H1 (cell line): ENCODE data around the gene CAST. TPM values are rescaled to one million over a fixed set of nuclear protein-coding genes. Genes with fewer than 3 reads are reported as not detected.

Source experiments
- CTCF ChIA-PET: fragments of 300-600 bp; sonication (Branson Sonifier 250); formaldehyde crosslinking; loops from one replicate; lab custom pipeline; 2021; ENCODE audit not compliant: partially characterized antibody; lab: Charles Lee
- POLR2A ChIA-PET: fragments of 300-600 bp; sonication (Branson Sonifier 250); formaldehyde crosslinking; loops from one replicate; lab custom pipeline; 2021; ENCODE audit warnings: inconsistent platforms; ENCODE audit not compliant: partially characterized antibody; lab: Charles Lee
- DNase-seq, 2 experiments: peaks; one replicate each; pipeline versions ENCODE4 v3.0.0 to v3.0.0-alpha.2; 2010 to 2022; ENCODE audit warnings: low spot score in 2 of 2, low read depth in 1 of 2, mixed read lengths in 1 of 2
- FAIRE-seq: peaks from 2 replicates; lab custom pipeline; 2011; peaks lifted over from hg19 to GRCh38; lab: Jason Lieb, UNC
- H2AFZ ChIP-seq: 2 replicates; pipeline ENCODE4 v1.8.1; 2012; ENCODE audit warnings: low read length, inconsistent platforms
- H2AK5ac ChIP-seq: 2 replicates; pipeline ENCODE4 v1.6.1; 2013; ENCODE audit warnings: low read depth, low read length
- H2BK120ac ChIP-seq: replicated peaks from 2 replicates; pipeline ENCODE3; 2013; ENCODE audit warnings: low read depth, low read length, inconsistent platforms
- H2BK12ac ChIP-seq: 2 replicates; pipeline ENCODE4 v1.6.1; 2013; ENCODE audit warnings: low read depth, low read length
- H2BK15ac ChIP-seq: 2 replicates; pipeline ENCODE4 v1.6.1; 2013; ENCODE audit warnings: low read length
- H2BK20ac ChIP-seq: 2 replicates; pipeline ENCODE4 v1.6.1; 2013; ENCODE audit warnings: low read length
- H2BK5ac ChIP-seq: 2 replicates; pipeline ENCODE4 v1.6.1; 2013; ENCODE audit warnings: low read depth, low read length
- H3K14ac ChIP-seq: 2 replicates; pipeline ENCODE4 v1.6.1; 2013; ENCODE audit warnings: inconsistent platforms; ENCODE audit not compliant: insufficient read length
- H3K18ac ChIP-seq: 2 replicates; pipeline ENCODE4 v1.6.1; 2013; ENCODE audit warnings: low read length; ENCODE audit errors: extremely low read depth
- H3K23ac ChIP-seq: 2 replicates; pipeline ENCODE4 v1.6.1; 2013; ENCODE audit warnings: inconsistent platforms; ENCODE audit not compliant: insufficient read length
- H3K23me2 ChIP-seq: 2 replicates; pipeline ENCODE4 v1.6.1; 2013; ENCODE audit warnings: low read depth, low read length
- H3K27ac ChIP-seq: 2 replicates; pipeline ENCODE4 v1.6.1; 2011; ENCODE audit warnings: low read depth, low read length, inconsistent platforms
- H3K27me3 ChIP-seq, 4 experiments: replicated peaks in 1 of 4; 1 replicate in 1 of 4; 2 replicates in 3 of 4; pipeline versions ENCODE4 v1.6.1 to v1.8.1; 2011 to 2013; ENCODE audit warnings: low read length in 3 of 4, mild to moderate bottlenecking in 3 of 4, inconsistent platforms in 2 of 4, mixed read lengths in 2 of 4, moderate library complexity in 1 of 4; ENCODE audit not compliant: control insufficient read depth in 3 of 4, insufficient read depth in 3 of 4; ENCODE audit errors: extremely low read depth in 1 of 4
- H3K36me3 ChIP-seq, 4 experiments: 2 replicates each; pipeline versions ENCODE4 v1.6.1 to v1.8.1; 2011 to 2013; ENCODE audit warnings: mild to moderate bottlenecking in 4 of 4, low read length in 3 of 4, moderate library complexity in 2 of 4, control low read depth in 1 of 4, inconsistent platforms in 1 of 4; ENCODE audit not compliant: insufficient read depth in 4 of 4, control insufficient read depth in 2 of 4
- H3K4ac ChIP-seq: replicated peaks from 2 replicates; pipeline ENCODE3; 2013; ENCODE audit warnings: low read length, low read depth, mixed read lengths, inconsistent platforms; ENCODE audit not compliant: insufficient read length
- H3K4me1 ChIP-seq, 4 experiments: replicated peaks in 1 of 4; 1 replicate in 1 of 4; 2 replicates in 3 of 4; pipeline versions ENCODE4 v1.6.1 to v1.8.1; 2011 to 2013; ENCODE audit warnings: low read length in 3 of 4, inconsistent platforms in 2 of 4, mixed read lengths in 1 of 4; ENCODE audit not compliant: insufficient read depth in 4 of 4, control insufficient read depth in 3 of 4
- H3K4me2 ChIP-seq, 2 experiments: 2 replicates each; pipeline versions ENCODE4 v1.6.1 to v1.8.1; 2011 to 2013; ENCODE audit warnings: low read depth in 2 of 2, low read length in 2 of 2, control low read depth in 1 of 2, inconsistent platforms in 1 of 2, mild to moderate bottlenecking in 1 of 2; ENCODE audit not compliant: insufficient read depth in 1 of 2
- H3K4me3 ChIP-seq, 4 experiments: fragments of 200-600, 300-600 bp in 1 of 4; sonication (generic), shearing (Covaris generic), sonication (Bioruptor Twin) in 1 of 4; 2 replicates each; pipeline versions ENCODE4 v1.5.1 to v1.8.1; 2011 to 2016; ENCODE audit warnings: low read length in 4 of 4, low read depth in 3 of 4, control low read depth in 2 of 4, inconsistent platforms in 2 of 4, mild to moderate bottlenecking in 2 of 4, mixed read lengths in 1 of 4, moderate library complexity in 1 of 4; ENCODE audit not compliant: insufficient read depth in 2 of 4; ENCODE audit errors: extremely low read depth in 1 of 4
- H3K56ac ChIP-seq: replicated peaks from 2 replicates; pipeline ENCODE3; 2013; ENCODE audit warnings: low read depth, mild to moderate bottlenecking, mixed read lengths, low read length, inconsistent platforms; ENCODE audit not compliant: insufficient read length
- H3K79me1 ChIP-seq: 2 replicates; pipeline ENCODE4 v1.6.1; 2013; ENCODE audit warnings: low read depth, low read length, control low read depth
- H3K79me2 ChIP-seq, 2 experiments: 2 replicates each; pipeline versions ENCODE4 v1.6.1 to v1.8.1; 2012 to 2013; ENCODE audit warnings: low read length in 2 of 2, mild to moderate bottlenecking in 2 of 2, inconsistent platforms in 1 of 2; ENCODE audit not compliant: insufficient read depth in 2 of 2, control insufficient read depth in 1 of 2
- H3K9ac ChIP-seq, 4 experiments: replicated peaks in 1 of 4; 1 replicate in 1 of 4; 2 replicates in 3 of 4; pipeline versions ENCODE4 v1.6.1 to v1.8.1; 2011 to 2013; ENCODE audit warnings: low read depth in 3 of 4, low read length in 3 of 4, control low read depth in 2 of 4, mild to moderate bottlenecking in 2 of 4, moderate library complexity in 2 of 4, inconsistent platforms in 1 of 4; ENCODE audit errors: extremely low read depth in 1 of 4
- H3K9me3 ChIP-seq, 2 experiments: 2 replicates each; pipeline versions ENCODE4 v1.6.1 to v1.8.1; 2012 to 2013; ENCODE audit warnings: mild to moderate bottlenecking in 2 of 2, moderate library complexity in 2 of 2, control low read depth in 1 of 2, inconsistent platforms in 1 of 2, low read depth in 1 of 2, low read length in 1 of 2, mixed read lengths in 1 of 2; ENCODE audit not compliant: insufficient read depth in 2 of 2
- H4K20me1 ChIP-seq, 2 experiments: replicated peaks in 1 of 2; 2 replicates each; pipeline versions ENCODE3 to v1.8.1; 2011 to 2013; ENCODE audit warnings: inconsistent platforms in 2 of 2, low read length in 2 of 2, mild to moderate bottlenecking in 1 of 2; ENCODE audit not compliant: insufficient read depth in 2 of 2, control insufficient read depth in 1 of 2
- H4K5ac ChIP-seq: 2 replicates; pipeline ENCODE4 v1.6.1; 2013; ENCODE audit warnings: low read length, low read depth, mixed read lengths, inconsistent platforms; ENCODE audit not compliant: insufficient read length
- H4K8ac ChIP-seq: 2 replicates; pipeline ENCODE4 v1.8.0; 2013; ENCODE audit warnings: mild to moderate bottlenecking, moderate library complexity, low read length, inconsistent platforms; ENCODE audit not compliant: insufficient read depth; ENCODE audit errors: extremely low read depth
- H4K91ac ChIP-seq: replicated peaks from 2 replicates; pipeline ENCODE3; 2013; ENCODE audit warnings: low read length, mixed read lengths, inconsistent platforms; ENCODE audit not compliant: insufficient read length
- CTBP2 ChIP-seq: IDR thresholded peaks from 2 replicates; pipeline ENCODE4 v1.7.0; 2011; ENCODE audit warnings: borderline replicate concordance, mild to moderate bottlenecking, moderate library complexity, mixed read lengths, low read length; ENCODE audit not compliant: insufficient read depth, insufficient read length
- CTCF ChIP-seq, 3 experiments: IDR thresholded peaks; 1 replicate in 2 of 3; 2 replicates in 1 of 3; pipeline versions ENCODE4 v1.5.1 to v1.6.1; 2011; ENCODE audit warnings: low read length in 3 of 3, mild to moderate bottlenecking in 3 of 3, inconsistent platforms in 2 of 3, low read depth in 1 of 3, moderate library complexity in 1 of 3; ENCODE audit not compliant: insufficient read depth in 1 of 3; ENCODE audit errors: control extremely low read depth in 1 of 3
- GTF2F1 ChIP-seq: IDR thresholded peaks from 2 replicates; pipeline ENCODE4 v1.6.1; 2012; ENCODE audit warnings: low read depth, low read length, improper control_type of control experiment, borderline replicate concordance
- HDAC2 ChIP-seq, 2 experiments: fragments of 300-600 bp in 1 of 2; sonication (generic) in 1 of 2; IDR thresholded peaks; 2 replicates each; pipeline ENCODE4 v1.6.1; 2011 to 2012; ENCODE audit warnings: low read depth in 2 of 2, low read length in 2 of 2, mild to moderate bottlenecking in 2 of 2, moderate library complexity in 2 of 2, borderline replicate concordance in 1 of 2, inconsistent platforms in 1 of 2
- HDAC6 ChIP-seq: IDR thresholded peaks from one replicate; pipeline ENCODE4 v1.7.1; 2012; ENCODE audit warnings: low read depth, mild to moderate bottlenecking, inconsistent platforms, low read length, moderate library complexity
- JUND ChIP-seq: IDR thresholded peaks from 2 replicates; pipeline ENCODE4 v1.6.1; 2011; ENCODE audit warnings: mild to moderate bottlenecking, improper control_type of control experiment, low read length
- RBBP5 ChIP-seq: IDR thresholded peaks from 2 replicates; pipeline ENCODE4 v1.7.1; 2012; ENCODE audit warnings: low read depth, mild to moderate bottlenecking, inconsistent platforms, low read length, moderate library complexity, borderline replicate concordance
- SP4 ChIP-seq: IDR thresholded peaks from 2 replicates; pipeline ENCODE4 v1.6.1; 2012; ENCODE audit warnings: low read length, inconsistent platforms
- TBP ChIP-seq: IDR thresholded peaks from 2 replicates; pipeline ENCODE4 v1.6.1; 2011; ENCODE audit warnings: low read depth, low read length, improper control_type of control experiment
- WGBS, 2 experiments: shearing (Covaris generic) in 1 of 2; methylation state at CpG; one replicate each; pipeline versions ENCODE4 v1.1.6 to v1.1.7; 2013 to 2015; ENCODE audit warnings: low lambda C conversion rate in 2 of 2, mixed read lengths in 2 of 2, inconsistent platforms in 1 of 2, low coverage in 1 of 2, missing lambda C conversion rate in 1 of 2; ENCODE audit not compliant: insufficient replicate concordance in 2 of 2, insufficient coverage in 1 of 2, insufficient read length in 1 of 2; ENCODE audit errors: extremely low coverage in 1 of 2, missing lambda C conversion rate in 1 of 2; 5-methylcytosine and 5-hydroxymethylcytosine counted together
- polyA plus RNA-seq, 7 experiments: library from polyadenylated mRNA; depleted of rRNA in 3 of 7; stranded (reverse) in 5 of 7; unstranded in 2 of 7; fragments of >200 nt in 5 of 7; fragments of 200-250 nt in 2 of 7; gene quantifications; 1 replicate in 5 of 7; 2 replicates in 1 of 7; 4 replicates in 1 of 7; pipeline versions ENCODE4 v1.2.1 to v1.2.3, GENCODE V29; 2011 to 2013; ENCODE audit warnings: missing spikeins in 2 of 7, mixed read lengths in 2 of 7
- total RNA-seq: library from RNA; stranded (reverse); fragmentation: NEBNext Ultra II Directional; extraction: Animal tissue kit (Norgen Biotek cat#: 25700); gene quantifications from 2 replicates; pipeline ENCODE4 v1.2.1, GENCODE V29; 2021

The CAST gene
- total and polyA plus RNA-seq, 2 of the 8 experiments (the other 6 are each of a cell fraction or from before 2014, with no cell fraction given) = 9.0 to 48.2 TPM

- Histone ChIP-seq H4K20me1 (no peaks in the 10 kb centered on the region), H3K23ac (no peak overlapping the region)
- CTCF ChIA-PET = interaction anchor here (0.9 to 2.0 kb wide), 2 partner anchors 9 to 33 kb away, joined by 5 to 8 read pairs; no protein-coding TSS in a partner anchor
- no peak for TF ChIP-seq CTBP2
- TF ChIP-seq SP4 = no peak
- no peak for TF ChIP-seq HDAC6
- no peak for TF ChIP-seq HDAC2 (IDR thresholded peaks at IDR 0.05; ENCODE audit: borderline replicate concordance in 1 of 2, low read depth in 2 of 2, low read length in 2 of 2)
- TF ChIP-seq CTCF (IDR thresholded peaks at IDR 0.05; ENCODE audit: control extremely low read depth in 1 of 3, insufficient read depth in 1 of 3, low read depth in 1 of 3, low read length in 3 of 3) = no peak
- no peak for TF ChIP-seq JUND
- no peak for TF ChIP-seq RBBP5
- no peak for TF ChIP-seq GTF2F1
- TF ChIP-seq TBP = no peak
These were observed 123.3 kb downstream of the CAST start for GRCh38 chr5:96785326-96786109.

More at GRCh38 chr5:96785326-96786109, 123.3 kb downstream of the CAST start:
- DNase-seq (no peak), FAIRE-seq (no peak)
- Histone ChIP-seq H2BK20ac (no peak overlapping the region), H4K5ac (no peak overlapping the region), H3K18ac (no peak overlapping the region), H2AK5ac (no peak overlapping the region), H3K27me3 (no peaks in the 10 kb centered on the region), H3K79me1 (no peaks in the 10 kb centered on the region), H3K23me2 (no peaks in the 10 kb centered on the region), H3K4me2 (no peak overlapping the region), H2AFZ (no peak overlapping the region), H4K8ac (no peak overlapping the region), H3K4me3 (no peak overlapping the region), H2BK15ac (no peak overlapping the region), H3K4ac (no peak overlapping the region), H2BK12ac (no peak overlapping the region), H3K14ac (no peak overlapping the region), H3K27ac (no peak overlapping the region), H4K91ac (no peak overlapping the region), H3K56ac (no peak overlapping the region), H3K79me2 (no peaks in the 10 kb centered on the region), H3K36me3 (no peaks in the 10 kb centered on the region; a peak in 2 of 8 replicates), H3K9me3 (no peaks in the 10 kb centered on the region), H2BK120ac (no peak overlapping the region), H3K9ac (no peak overlapping the region), H2BK5ac (no peak overlapping the region), H3K4me1 (no peaks in the 10 kb centered on the region; a peak in 1 of 7 replicates)
- 90% methylated on average over 14 of the region's 14 CpGs; no CpG with 5 or more reads in 1 of the 2 experiments for WGBS, 2 experiments
- POLR2A ChIA-PET = interaction anchor here (1.6 kb wide), 1 partner anchor 27 kb away, joined by 3 read pairs; no protein-coding TSS in a partner anchor
